Measurements from ENCODE around the gene SLC1A5. TPM values are rescaled to one million over a fixed set of nuclear protein-coding genes. Genes with fewer than 3 reads are reported as not detected.
"Not testable (repeated sequence)": the region's sequence is repeated elsewhere in the genome, so short reads cannot be mapped to it uniquely, and the experiment has no call there.

Gene SLC1A5
- total and polyA plus RNA-seq, 2 experiments from 2014 or later, result 43.0 to 63.6 TPM

GRCh38 chr19:46806656-46807055, 18.3 kb upstream of the SLC1A5 start:
- DNase-seq (ENCODE audit: low read depth in 1 of 2, low spot score in 1 of 2), result no peak
- no peak for TF ChIP-seq CTCF (IDR thresholded peaks at IDR 0.05; ENCODE audit: low read depth, low read length)

GRCh38 chr19:46804432-46804831, 16.0 kb upstream of the SLC1A5 start:
- not testable (repeated sequence) for H3K9me3 ChIP-seq (ENCODE audit: low read depth); H3K36me3 ChIP-seq; H3K27me3 ChIP-seq; H3K4me3 ChIP-seq; H3K27ac ChIP-seq; DNase-seq (ENCODE audit: low read depth in 1 of 2, low spot score in 1 of 2); H3K4me1 ChIP-seq (ENCODE audit: low read depth)

More at GRCh38 chr19:46806656-46807055, 18.3 kb upstream of the SLC1A5 start:
- Histone ChIP-seq H3K9me3 (ENCODE audit: low read depth) (no peaks in the 10 kb centered on the region), H3K4me1 (ENCODE audit: low read depth) (no peaks in the 10 kb centered on the region), H3K4me3 (no peak overlapping the region), H3K36me3 (no peaks in the 10 kb centered on the region), H3K27me3 (no peaks in the 10 kb centered on the region), H3K27ac (no peak overlapping the region)

GRCh38 chr19:46803555-46803954, 15.2 kb upstream of the SLC1A5 start:
- DNase-seq (ENCODE audit: low read depth in 1 of 2, low spot score in 1 of 2), result no peak
- Histone ChIP-seq H3K36me3 (no peaks in the 10 kb centered on the region), H3K27me3 (no peaks in the 10 kb centered on the region), H3K4me3 (no peak overlapping the region), H3K27ac (no peak overlapping the region), H3K4me1 (ENCODE audit: low read depth) (no peaks in the 10 kb centered on the region), H3K9me3 (ENCODE audit: low read depth) (no peaks in the 10 kb centered on the region)
- no peak for TF ChIP-seq CTCF (IDR thresholded peaks at IDR 0.05; ENCODE audit: low read depth, low read length)

- Histone ChIP-seq H3K27me3 (no peaks in the 10 kb centered on the region), H3K4me3 (no peak overlapping the region), H3K27ac (no peak overlapping the region), H3K36me3 (no peaks in the 10 kb centered on the region), H3K9me3 (ENCODE audit: low read depth) (no peaks in the 10 kb centered on the region), H3K4me1 (ENCODE audit: low read depth) (no peaks in the 10 kb centered on the region)
- DNase-seq (ENCODE audit: low read depth in 1 of 2, low spot score in 1 of 2), result no peak
- TF ChIP-seq CTCF (IDR thresholded peaks at IDR 0.05; ENCODE audit: low read depth, low read length), result no peak
These were observed 13.8 kb upstream of the SLC1A5 start for GRCh38 chr19:46802152-46802551.

GRCh38 chr19:46798713-46799112, 10.3 kb upstream of the SLC1A5 start:
- Histone ChIP-seq H3K4me3 (no peak overlapping the region), H3K36me3 (no peaks in the 10 kb centered on the region), H3K4me1 (ENCODE audit: low read depth) (no peaks in the 10 kb centered on the region), H3K27me3 (no peaks in the 10 kb centered on the region), H3K27ac (no peak overlapping the region), H3K9me3 (ENCODE audit: low read depth) (no peaks in the 10 kb centered on the region)
- DNase-seq (ENCODE audit: low read depth in 1 of 2, low spot score in 1 of 2), result no peak
- TF ChIP-seq CTCF (IDR thresholded peaks at IDR 0.05; ENCODE audit: low read depth, low read length), result no peak

- H3K27ac ChIP-seq, result no peak overlapping the region
- H3K9me3 ChIP-seq (ENCODE audit: low read depth), result no peaks in the 10 kb centered on the region
- no peaks in the 10 kb centered on the region for H3K36me3 ChIP-seq
- no peaks in the 10 kb centered on the region for H3K4me1 ChIP-seq (ENCODE audit: low read depth)
- no peak for DNase-seq (ENCODE audit: low read depth in 1 of 2, low spot score in 1 of 2)
- H3K27me3 ChIP-seq, result no peaks in the 10 kb centered on the region
- no peak overlapping the region for H3K4me3 ChIP-seq
- no peak for TF ChIP-seq CTCF (IDR thresholded peaks at IDR 0.05; ENCODE audit: low read depth, low read length)
These were observed 9.5 kb upstream of the SLC1A5 start for GRCh38 chr19:46797881-46798280.

Data from cardiac muscle cell (in vitro differentiated cells and primary cell).